Vagina (tissue), 2 donors: ENCODE data around the gene LHX1.

ENCODE experiments used
- CTCF ChIP-seq, 3 experiments: fragments of 450-650 bp in 2 of 3; fragments of 200-600 bp in 1 of 3; sonication (generic) in 1 of 3; IDR thresholded peaks; one replicate each; pipeline ENCODE4 v1.5.1; 2017 to 2019; ENCODE audit warnings: antibody characterized with exemption in 3 of 3, mild to moderate bottlenecking in 2 of 3, moderate library complexity in 2 of 3
- POLR2A ChIP-seq, 2 donors: fragments of 450-650 bp; IDR thresholded peaks; one replicate each; pipeline ENCODE4 v1.6.1; 2017; ENCODE audit warnings: antibody characterized with exemption in 2 of 2, mild to moderate bottlenecking in 2 of 2, moderate library complexity in 2 of 2

- TF ChIP-seq CTCF (IDR thresholded peaks at IDR 0.05) (no peak), POLR2A (IDR thresholded peaks at IDR 0.05) (no peak)
These were observed 4.2 kb downstream of the LHX1 start for GRCh38 chr17:36941265-36942010.
